MM.1S (cell line): Measurements from ENCODE around the gene SDHAF1.
"Not testable (repeated sequence)": the region's sequence is repeated elsewhere in the genome, so short reads cannot be mapped to it uniquely, and the experiment has no call there.

Experiments
- DNase-seq: peaks from one replicate; pipeline ENCODE4 v3.0.0-alpha.2; 2015
- H2AFZ ChIP-seq: fragments of 300-600 bp; sonication (generic); 2 replicates; pipeline ENCODE4 v1.6.0; 2016; ENCODE audit warnings: antibody characterized with exemption, low read length
- H3F3A ChIP-seq: fragments of 300-600 bp; sonication (generic); 2 replicates; pipeline ENCODE4 v1.6.1; 2016; ENCODE audit warnings: mild to moderate bottlenecking, antibody characterized with exemption, low read length, moderate library complexity, mixed read lengths; ENCODE audit not compliant: insufficient read depth
- H3K27ac ChIP-seq: fragments of 300-600 bp; sonication (generic); 2 replicates; pipeline ENCODE4 v1.5.1; 2016; ENCODE audit warnings: mild to moderate bottlenecking, low read length
- H3K27me3 ChIP-seq: fragments of 300-600 bp; sonication (generic); replicated peaks from 2 replicates; pipeline ENCODE4 v1.6.0; 2016; ENCODE audit warnings: low read length; ENCODE audit not compliant: insufficient read depth
- H3K36me3 ChIP-seq: fragments of 300-600 bp; sonication (generic); replicated peaks from 2 replicates; pipeline ENCODE4 v1.6.1; 2016; ENCODE audit warnings: mild to moderate bottlenecking, low read length, mixed read lengths; ENCODE audit not compliant: insufficient read depth
- H3K4me1 ChIP-seq: fragments of 300-600 bp; sonication (generic); 2 replicates; pipeline ENCODE4 v1.6.1; 2016; ENCODE audit warnings: low read length, mixed read lengths
- H3K4me2 ChIP-seq: fragments of 300-600 bp; sonication (generic); 2 replicates; pipeline ENCODE4 v1.6.0; 2016; ENCODE audit warnings: low read depth, low read length
- H3K4me3 ChIP-seq: fragments of 300-600 bp; sonication (generic); 2 replicates; pipeline ENCODE4 v1.5.1; 2016; ENCODE audit warnings: low read length, mixed read lengths
- H3K79me2 ChIP-seq: fragments of 300-600 bp; sonication (generic); 2 replicates; pipeline ENCODE4 v1.6.1; 2016; ENCODE audit warnings: mixed run types, low read length, mixed read lengths
- H3K9ac ChIP-seq: fragments of 300-600 bp; sonication (generic); 2 replicates; pipeline ENCODE4 v1.6.1; 2016; ENCODE audit warnings: low read length, mixed read lengths
- H3K9me2 ChIP-seq: fragments of 300-600 bp; sonication (generic); replicated peaks from 2 replicates; pipeline ENCODE4 v1.6.1; 2016; ENCODE audit warnings: mild to moderate bottlenecking, low read length, mixed read lengths; ENCODE audit not compliant: insufficient read depth
- H3K9me3 ChIP-seq: fragments of 300-600 bp; sonication (generic); replicated peaks from 2 replicates; pipeline ENCODE4 v1.6.1; 2016; ENCODE audit warnings: mild to moderate bottlenecking, low read length, mixed read lengths; ENCODE audit not compliant: insufficient read depth
- H4K20me1 ChIP-seq: fragments of 300-600 bp; sonication (generic); 2 replicates; pipeline ENCODE4 v1.6.1; 2016; ENCODE audit warnings: mild to moderate bottlenecking, low read length, moderate library complexity, mixed read lengths; ENCODE audit not compliant: insufficient read depth
- EZH2 ChIP-seq: fragments of 300-600 bp; sonication (generic); optimal IDR thresholded peaks from 2 replicates; pipeline ENCODE3; 2017; ENCODE audit warnings: low read depth, mild to moderate bottlenecking, antibody characterized with exemption, low read length, mixed read lengths
- EZH2phosphoT487 ChIP-seq: fragments of 300-600 bp; sonication (generic); IDR thresholded peaks from 2 replicates; pipeline ENCODE4 v1.6.1; 2018; ENCODE audit warnings: antibody characterized with exemption, low read length
- TF ChIP-seq, protein P1 (sequence below): fragments of 300-600 bp; sonication (generic); IDR thresholded peaks from 2 replicates; pipeline ENCODE4 v1.5.1; 2016; ENCODE audit warnings: antibody characterized with exemption, low read length, mixed read lengths

SDHAF1 gene

DNA sequence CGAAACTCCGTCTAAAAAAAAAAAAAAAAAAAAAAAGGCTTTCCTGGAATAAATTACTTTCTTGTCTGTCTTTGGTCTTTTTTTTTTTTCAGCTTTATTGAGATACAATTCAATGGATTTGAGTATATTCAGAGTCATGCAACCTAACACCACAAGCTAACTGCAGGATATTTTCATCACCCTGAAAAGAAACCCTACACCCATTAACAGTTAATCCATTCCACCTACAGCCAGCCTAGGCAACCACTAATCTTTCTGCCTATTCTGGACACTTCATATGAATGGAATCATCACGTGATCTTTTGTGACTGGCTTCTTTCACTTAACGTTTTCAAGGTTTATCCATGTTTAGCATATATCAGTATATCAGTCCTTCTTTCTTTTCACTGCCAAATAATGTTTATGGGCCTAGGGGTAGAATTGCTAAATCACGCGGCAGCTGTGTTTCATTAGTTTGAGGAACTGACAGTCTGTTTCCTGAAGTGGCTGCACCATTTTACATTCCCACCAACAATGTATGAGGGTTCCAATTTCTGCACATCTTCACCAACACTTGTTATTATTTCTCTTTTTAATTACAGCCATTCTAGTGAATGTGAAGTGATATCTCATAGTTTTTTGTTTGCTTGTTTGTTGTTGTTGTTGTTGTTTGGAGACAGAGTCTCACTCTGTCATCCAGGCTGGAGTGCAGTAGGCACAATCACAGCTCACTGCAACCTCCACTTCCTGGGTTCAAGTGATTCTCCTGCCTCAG lies 38.9 kb upstream of the SDHAF1 start:
- Histone ChIP-seq H3K9me2 (no peaks in the 10 kb centered on the region), H4K20me1 (no peaks in the 10 kb centered on the region), H3K27me3 (peaks cover 65% of the 10 kb centered on the region), H3K4me2 (no peak overlapping the region), H2AFZ (no peak overlapping the region), H3K4me1 (no peaks in the 10 kb centered on the region), H3K9me3 (no peaks in the 10 kb centered on the region), H3K9ac (no peak overlapping the region), H3F3A (no peaks in the 10 kb centered on the region), H3K36me3 (no peaks in the 10 kb centered on the region), H3K27ac (no peak overlapping the region), H3K79me2 (no peaks in the 10 kb centered on the region), H3K4me3 (no peak overlapping the region)
- no peak for DNase-seq
- TF ChIP-seq, protein P1, sequence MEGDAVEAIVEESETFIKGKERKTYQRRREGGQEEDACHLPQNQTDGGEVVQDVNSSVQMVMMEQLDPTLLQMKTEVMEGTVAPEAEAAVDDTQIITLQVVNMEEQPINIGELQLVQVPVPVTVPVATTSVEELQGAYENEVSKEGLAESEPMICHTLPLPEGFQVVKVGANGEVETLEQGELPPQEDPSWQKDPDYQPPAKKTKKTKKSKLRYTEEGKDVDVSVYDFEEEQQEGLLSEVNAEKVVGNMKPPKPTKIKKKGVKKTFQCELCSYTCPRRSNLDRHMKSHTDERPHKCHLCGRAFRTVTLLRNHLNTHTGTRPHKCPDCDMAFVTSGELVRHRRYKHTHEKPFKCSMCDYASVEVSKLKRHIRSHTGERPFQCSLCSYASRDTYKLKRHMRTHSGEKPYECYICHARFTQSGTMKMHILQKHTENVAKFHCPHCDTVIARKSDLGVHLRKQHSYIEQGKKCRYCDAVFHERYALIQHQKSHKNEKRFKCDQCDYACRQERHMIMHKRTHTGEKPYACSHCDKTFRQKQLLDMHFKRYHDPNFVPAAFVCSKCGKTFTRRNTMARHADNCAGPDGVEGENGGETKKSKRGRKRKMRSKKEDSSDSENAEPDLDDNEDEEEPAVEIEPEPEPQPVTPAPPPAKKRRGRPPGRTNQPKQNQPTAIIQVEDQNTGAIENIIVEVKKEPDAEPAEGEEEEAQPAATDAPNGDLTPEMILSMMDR, result no peak
- TF ChIP-seq EZH2phosphoT487 (no peak), EZH2 (no peak)

GRCh38 chr19:35957411-35957810 lies 37.6 kb upstream of the SDHAF1 start:
- H3K27ac ChIP-seq, H3K4me3 ChIP-seq, H3K79me2 ChIP-seq, H4K20me1 ChIP-seq, DNase-seq, H3K9me3 ChIP-seq, H3K4me1 ChIP-seq, H3K9ac ChIP-seq, H3K4me2 ChIP-seq, H2AFZ ChIP-seq, H3F3A ChIP-seq, H3K9me2 ChIP-seq, H3K36me3 ChIP-seq: not testable (repeated sequence)
- peaks cover 65% of the 10 kb centered on the region for H3K27me3 ChIP-seq

GRCh38 chr19:35958660-35959039 lies 36.3 kb upstream of the SDHAF1 start:
- Histone ChIP-seq H2AFZ (no peak overlapping the region), H3K9ac (no peak overlapping the region), H4K20me1 (no peaks in the 10 kb centered on the region), H3K4me2 (no peak overlapping the region), H3K79me2 (no peaks in the 10 kb centered on the region), H3K36me3 (no peaks in the 10 kb centered on the region), H3K4me3 (no peak overlapping the region), H3K9me3 (no peaks in the 10 kb centered on the region), H3K4me1 (no peaks in the 10 kb centered on the region), H3K27me3 (peaks cover 64% of the 10 kb centered on the region), H3F3A (no peaks in the 10 kb centered on the region), H3K27ac (no peak overlapping the region), H3K9me2 (no peaks in the 10 kb centered on the region)
- DNase-seq, result no peak
- TF ChIP-seq EZH2phosphoT487 (no peak), EZH2 (no peak)
- TF ChIP-seq, protein P1, result no peak
